Muscle of arm (tissue), 12 donors: Measurements from ENCODE around the gene ZNF511. TPM values are rescaled to one million over a fixed set of nuclear protein-coding genes. Genes with fewer than 3 reads are reported as not detected.

Experiments
- DNase-seq: peaks from one replicate; pipeline ENCODE4 v3.0.0-alpha.2; 2013
- polyA plus RNA-seq, 12 donors: library from polyadenylated mRNA; unstranded; fragments of 120-200 nt; gene quantifications; one replicate each; pipeline ENCODE4 v1.2.1, GENCODE V29; 2013; ENCODE audit not compliant: insufficient read length in 12 of 12

ZNF511 gene
- polyA plus RNA-seq, 12 donors, result 26.1 to 39.7 (median 32.2) TPM; not detected in 1

DNA sequence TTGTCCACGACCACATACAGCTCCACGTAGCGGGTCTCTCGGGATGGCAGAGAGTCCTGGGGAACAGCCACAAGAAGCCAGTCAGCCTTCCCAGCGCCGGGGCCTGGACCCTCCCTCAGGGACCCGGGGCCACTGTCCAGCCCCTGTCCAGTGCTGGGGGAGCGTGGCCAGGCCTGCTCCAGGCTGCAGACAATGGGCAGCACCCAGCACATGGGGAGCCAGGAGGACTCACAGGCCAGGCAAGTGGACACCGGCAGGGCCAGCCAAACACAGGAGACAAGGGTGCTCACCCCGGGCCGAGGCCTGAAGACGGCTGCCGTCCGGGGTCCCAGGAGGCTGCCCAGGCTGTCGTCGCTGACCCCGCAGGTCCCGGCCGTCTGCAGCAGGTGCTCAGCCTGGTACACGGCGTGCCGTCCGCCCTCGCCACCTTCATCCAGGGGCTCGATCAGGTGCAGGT, 35.7 kb upstream of the ZNF511 start:
- DNase-seq, result no peak

GRCh38 chr10:133273534-133274143, 35.1 kb upstream of the ZNF511 start:
- no peak for DNase-seq

GRCh38 chr10:133274751-133275683, 33.7 kb upstream of the ZNF511 start:
- DNase-seq, result no peak

DNA sequence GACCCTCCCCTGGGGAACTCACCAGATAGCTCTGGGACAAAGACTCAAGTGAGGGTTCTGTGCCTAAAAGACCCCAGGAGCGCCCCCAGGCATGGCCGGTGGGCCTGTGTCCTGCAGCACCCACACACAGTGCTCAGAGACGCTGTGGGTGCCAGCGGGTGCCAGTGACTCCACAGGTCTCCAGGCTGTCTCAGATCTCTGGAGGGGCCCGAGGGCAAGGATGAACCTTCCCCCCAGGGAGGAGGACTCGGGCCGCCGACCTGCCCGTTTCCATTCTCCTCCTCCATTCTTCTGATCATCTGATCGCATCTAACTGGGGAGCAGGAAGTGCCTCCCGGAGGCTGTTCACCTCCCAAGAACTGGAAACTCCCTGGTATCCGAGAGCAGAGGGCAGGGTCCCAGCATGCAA, 33.0 kb upstream of the ZNF511 start:
- DNase-seq, result no peak

GRCh38 chr10:133276100-133276434, 32.6 kb upstream of the ZNF511 start:
- no peak for DNase-seq

- no peak for DNase-seq
These were observed 32.1 kb upstream of the ZNF511 start, which contains the start of gene ADAM8 for GRCh38 chr10:133276435-133277201. TSS of gene ADAM8 (minus strand) at chr10:133276868. CDS start at chr10:133276817, 51 bp downstream.

DNA sequence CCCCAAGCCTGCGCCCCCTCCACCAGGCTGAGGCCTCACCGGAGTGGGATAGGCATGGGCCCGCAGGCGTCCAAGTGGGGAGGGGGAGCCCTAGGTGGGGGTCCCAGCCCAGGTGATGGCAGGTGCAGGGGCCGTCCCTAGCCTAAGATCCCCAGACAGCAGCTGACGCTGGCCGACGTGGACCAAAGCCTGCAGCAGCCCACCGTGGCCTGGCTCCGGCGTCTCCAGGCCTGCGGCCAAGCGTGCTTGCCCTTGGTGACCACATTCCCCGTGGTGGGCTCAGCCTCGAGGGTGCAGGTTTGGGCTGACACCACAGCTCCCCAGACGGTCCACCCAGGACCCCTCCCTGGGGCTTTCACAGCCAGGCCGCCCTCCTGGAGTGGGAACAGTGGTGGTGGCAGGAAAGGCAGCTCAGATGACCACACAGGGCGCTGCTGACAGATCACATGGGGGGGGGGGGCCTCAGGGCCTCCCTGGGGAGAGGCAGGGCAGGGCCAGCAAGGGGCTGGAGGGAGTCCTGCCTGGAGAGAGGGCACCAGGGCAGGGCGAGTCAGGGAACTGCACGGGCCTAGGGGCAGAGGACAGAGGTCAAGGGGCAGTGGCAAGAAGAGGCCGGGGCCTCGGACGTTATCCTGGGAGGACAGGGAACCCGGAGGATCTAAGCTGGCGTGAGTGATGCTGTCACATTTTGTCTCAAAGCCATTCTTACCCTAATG, 31.3 kb upstream of the ZNF511 start:
- no peak for DNase-seq

DNA sequence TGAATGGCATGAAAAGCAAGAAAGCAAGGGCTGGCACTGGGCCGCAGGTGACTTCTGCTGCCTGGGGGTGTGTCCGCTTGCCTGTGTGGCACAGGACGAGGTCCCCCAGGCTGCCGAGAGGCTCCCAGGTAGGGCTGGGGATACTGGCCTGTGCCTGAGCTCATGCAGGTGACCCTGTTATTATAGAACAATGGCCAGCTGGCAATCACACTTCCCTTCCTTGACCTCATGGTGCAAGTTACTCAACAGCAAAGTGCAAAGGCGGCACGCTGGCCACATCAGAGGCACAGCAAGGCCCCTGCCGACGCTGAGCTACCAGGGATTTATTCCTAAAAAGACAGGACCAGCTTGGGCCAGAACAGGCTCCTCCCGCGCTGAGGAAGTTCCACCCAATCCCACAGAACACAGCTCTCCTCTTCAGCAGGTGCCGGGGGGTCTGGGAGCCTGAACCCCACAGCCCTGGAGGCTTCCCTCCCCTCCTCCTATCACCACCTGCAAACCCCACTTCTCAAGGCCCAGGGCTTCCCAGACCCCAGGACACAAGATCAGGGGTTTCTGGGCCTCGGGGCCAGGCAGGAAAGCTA, 30.6 kb upstream of the ZNF511 start:
- no peak for DNase-seq

- no peak for DNase-seq
These were observed 30.0 kb upstream of the ZNF511 start for GRCh38 chr10:133278577-133279265.

GRCh38 chr10:133279326-133280226, 29.1 kb upstream of the ZNF511 start:
- DNase-seq, result no peak

GRCh38 chr10:133280391-133281059, 28.2 kb upstream of the ZNF511 start:
- DNase-seq, result no peak

DNA sequence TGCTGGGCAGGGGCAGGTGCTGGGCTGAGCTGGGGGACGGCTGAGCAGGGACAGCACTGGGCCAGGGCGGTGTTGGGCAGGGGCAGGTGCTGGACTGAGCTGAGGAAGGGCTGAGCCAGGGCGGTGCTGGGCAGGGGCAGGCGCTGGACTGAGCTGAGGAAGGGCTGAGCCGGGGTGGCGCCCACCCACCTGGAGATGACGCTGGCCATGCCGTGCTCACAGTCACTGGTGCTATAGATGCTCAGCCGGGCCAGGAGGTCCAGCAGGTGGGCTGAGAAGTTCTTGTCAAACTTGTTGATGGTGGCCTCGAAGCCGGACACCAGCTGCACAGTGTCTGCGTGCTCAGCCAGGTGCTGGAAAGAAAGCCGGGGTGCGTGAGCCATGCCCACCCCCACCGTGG, 27.6 kb upstream of the ZNF511 start:
- DNase-seq, result no peak

GRCh38 chr10:133281628-133282372, 26.9 kb upstream of the ZNF511 start:
- no peak for DNase-seq

DNA sequence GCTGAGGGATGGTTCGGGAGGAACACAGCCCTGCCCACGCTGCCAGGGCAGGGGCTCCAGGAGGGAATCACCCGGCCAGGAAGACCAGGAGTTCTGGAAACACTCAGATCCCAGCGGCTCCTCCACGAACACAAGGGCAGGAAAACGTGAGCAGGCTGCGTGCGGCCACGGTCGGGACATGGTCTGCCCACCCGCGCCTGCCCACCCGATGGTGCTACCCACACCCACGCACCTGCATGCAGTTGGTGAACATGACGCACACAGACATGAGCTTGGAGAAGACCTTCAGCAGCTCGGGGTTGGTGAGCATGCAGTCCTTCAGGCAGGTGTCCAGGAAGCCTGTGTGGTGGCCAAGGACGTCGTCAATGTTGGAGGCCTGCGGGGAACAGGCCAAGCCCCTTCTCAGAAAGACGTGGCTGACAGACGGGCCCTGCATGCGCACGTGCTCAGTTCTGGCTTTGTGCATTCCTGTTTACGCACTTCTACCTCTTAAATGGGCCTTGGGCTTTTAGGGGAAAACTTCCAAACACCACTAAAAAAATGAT, 25.8 kb upstream of the ZNF511 start:
- DNase-seq, result no peak

- DNase-seq, result no peak
These were observed 24.8 kb upstream of the ZNF511 start for GRCh38 chr10:133283931-133284330.

GRCh38 chr10:133285217-133285616, 23.5 kb upstream of the ZNF511 start:
- no peak for DNase-seq

- no peak for DNase-seq
These were observed 22.3 kb upstream of the ZNF511 start for GRCh38 chr10:133286366-133286765.
